HEK293 (cell line): ENCODE data around the gene ARAP1.
A peak's percentile ranks its signal among the peaks of the same experiment; 100 is the strongest.

ENCODE experiments used
- CTCF ChIA-PET: fragments of 350-600 bp; formaldehyde crosslinking; extraction: SDS; loops from one replicate; lab custom pipeline; 2021; ENCODE audit warnings: antibody characterized with exemption; lab: Yijun Ruan, JAX
- POLR2A ChIA-PET: fragments of 300-600 bp; formaldehyde crosslinking; extraction: SDS; loops from one replicate; lab custom pipeline; 2020; ENCODE audit warnings: antibody characterized with exemption, inconsistent platforms; lab: Yijun Ruan, JAX
- H3K27ac ChIP-seq: fragments of 200-500 bp; sonication (Bioruptor generic); 2 replicates; pipeline ENCODE4 v1.5.1; 2014; ENCODE audit warnings: low read depth, low read length, control low read depth, inconsistent platforms; ENCODE audit errors: extremely low read depth
- H3K36me3 ChIP-seq, 2 experiments: fragments of 200-500 bp in 1 of 2; sonication (Bioruptor generic) in 1 of 2; 1 replicate in 1 of 2; 2 replicates in 1 of 2; pipeline ENCODE4 v1.5.1; 2014 to 2017; ENCODE audit warnings: inconsistent platforms in 2 of 2, low read length in 2 of 2; ENCODE audit not compliant: control insufficient read depth in 2 of 2, insufficient read depth in 1 of 2
- H3K4me1 ChIP-seq: fragments of 200-500 bp; sonication (Bioruptor generic); 2 replicates; pipeline ENCODE4 v1.5.1; 2014; ENCODE audit warnings: mild to moderate bottlenecking, low read length, inconsistent platforms; ENCODE audit not compliant: control insufficient read depth, insufficient read depth
- H3K4me3 ChIP-seq: 2 replicates; pipeline ENCODE4 v1.5.1; 2011; ENCODE audit warnings: low read depth, mild to moderate bottlenecking, control low read depth, low read length, moderate library complexity
- H3K9me3 ChIP-seq: fragments of 200-500 bp; sonication (Bioruptor generic); 2 replicates; pipeline ENCODE4 v1.5.1; 2014; ENCODE audit warnings: low read depth, low read length, inconsistent platforms; ENCODE audit not compliant: control insufficient read depth, insufficient read depth
- BCL11B ChIP-seq: fragments of 450-650 bp; formaldehyde crosslinking; IDR thresholded peaks from 2 replicates; pipeline ENCODE4 v1.5.1; 2016; ENCODE audit warnings: low read depth, missing biosample characterization, missing genetic modification characterization
- GLIS1 ChIP-seq: fragments of 450-650 bp; formaldehyde crosslinking; IDR thresholded peaks from 2 replicates; pipeline ENCODE4 v1.5.1; 2016; ENCODE audit warnings: missing biosample characterization, missing genetic modification characterization
- HOXA7 ChIP-seq: sonication (generic); formaldehyde crosslinking; IDR thresholded peaks from 2 replicates; pipeline ENCODE4 v1.8.1; 2022; ENCODE audit warnings: missing genetic modification reagents, borderline replicate concordance
- REPIN1 ChIP-seq: fragments of 450-650 bp; formaldehyde crosslinking; IDR thresholded peaks from 2 replicates; pipeline ENCODE4 v1.5.1; 2017; ENCODE audit warnings: missing biosample characterization, missing genetic modification characterization, low read depth
- ZIC2 ChIP-seq: fragments of 450-650 bp; formaldehyde crosslinking; IDR thresholded peaks from 2 replicates; pipeline ENCODE4 v1.5.1; 2016; ENCODE audit warnings: missing biosample characterization, missing genetic modification characterization
- ZNF175 ChIP-seq: fragments of 450-650 bp; formaldehyde crosslinking; IDR thresholded peaks from 2 replicates; pipeline ENCODE4 v1.5.1; 2016; ENCODE audit warnings: missing biosample characterization, missing genetic modification characterization
- ZNF18 ChIP-seq: fragments of 450-650 bp; formaldehyde crosslinking; IDR thresholded peaks from 2 replicates; pipeline ENCODE4 v1.5.1; 2016; ENCODE audit warnings: missing biosample characterization, missing genetic modification characterization
- ZNF302 ChIP-seq: fragments of 450-650 bp; formaldehyde crosslinking; IDR thresholded peaks from 2 replicates; pipeline ENCODE4 v1.5.1; 2016; ENCODE audit warnings: missing biosample characterization, missing genetic modification characterization, low read depth
- ZNF510 ChIP-seq: fragments of 450-650 bp; formaldehyde crosslinking; IDR thresholded peaks from 2 replicates; pipeline ENCODE4 v1.5.1; 2018; ENCODE audit warnings: mild to moderate bottlenecking, missing genetic modification characterization, missing biosample characterization; ENCODE audit not compliant: insufficient replicate concordance
- ZNF521 ChIP-seq: fragments of 450-650 bp; formaldehyde crosslinking; IDR thresholded peaks from 2 replicates; pipeline ENCODE4 v1.5.1; 2017; ENCODE audit warnings: missing biosample characterization, mild to moderate bottlenecking, missing genetic modification characterization
- ZNF558 ChIP-seq: fragments of 450-650 bp; formaldehyde crosslinking; IDR thresholded peaks from 2 replicates; pipeline ENCODE4 v1.5.1; 2016; ENCODE audit warnings: missing biosample characterization, missing genetic modification characterization
- ZNF560 ChIP-seq: fragments of 450-650 bp; formaldehyde crosslinking; IDR thresholded peaks from 2 replicates; pipeline ENCODE4 v1.5.1; 2017; ENCODE audit warnings: missing biosample characterization, missing genetic modification characterization, borderline replicate concordance
- ZSCAN5A ChIP-seq: fragments of 450-650 bp; formaldehyde crosslinking; IDR thresholded peaks from 2 replicates; pipeline ENCODE4 v1.5.1; 2016; ENCODE audit warnings: missing biosample characterization, missing genetic modification characterization
- TF ChIP-seq, protein P1 (sequence below): fragments of 450-650 bp; formaldehyde crosslinking; IDR thresholded peaks from 2 replicates; pipeline ENCODE4; 2016; ENCODE audit warnings: missing biosample characterization, missing genetic modification characterization
- TF ChIP-seq, protein P2 (sequence below): fragments of 450-650 bp; formaldehyde crosslinking; IDR thresholded peaks from 2 replicates; pipeline ENCODE4 v1.5.1; 2017; ENCODE audit warnings: missing biosample characterization, mild to moderate bottlenecking, missing genetic modification characterization, moderate library complexity

The ARAP1 gene

DNA sequence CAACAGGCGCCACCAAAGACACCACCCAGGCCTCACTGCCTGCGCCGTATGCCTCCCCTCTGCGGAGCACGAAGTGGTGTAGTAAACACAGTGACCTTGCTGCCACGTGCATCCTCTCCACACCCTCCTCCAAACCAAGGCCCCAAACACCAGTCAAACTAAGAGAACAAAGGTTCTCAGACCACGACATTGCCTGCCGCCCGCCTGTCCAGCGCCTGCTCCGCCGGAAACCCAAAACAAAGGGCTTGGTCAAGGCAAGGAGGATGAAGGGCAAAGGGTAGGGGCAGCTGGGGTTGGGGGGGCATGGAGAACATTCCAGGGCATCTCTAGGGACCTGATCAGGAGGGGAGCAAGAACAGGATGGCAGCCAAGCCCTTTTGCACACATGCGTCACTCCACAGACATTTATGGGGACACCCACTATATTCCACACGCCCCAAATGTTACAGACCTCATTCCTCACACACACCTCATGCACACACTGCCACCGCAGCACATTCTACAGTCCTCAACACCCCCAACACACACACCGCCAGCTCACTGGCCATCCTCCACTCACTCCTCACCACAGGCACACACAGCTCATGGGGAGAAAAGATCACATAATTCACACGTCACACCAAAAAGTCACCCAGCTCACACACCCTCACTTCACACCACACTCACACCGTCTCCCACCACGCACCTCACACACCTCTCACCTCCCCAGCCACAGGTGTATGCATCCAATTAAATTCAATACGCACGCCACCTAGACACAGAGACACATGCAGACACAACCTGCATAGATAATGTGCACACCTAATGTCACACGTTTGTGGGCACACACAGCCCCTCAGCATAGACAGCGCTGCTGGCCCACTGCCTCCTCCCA, 112.5 kb downstream of the ARAP1 start:
- no peaks in the 10 kb centered on the region for H3K4me1 ChIP-seq
- H3K36me3 ChIP-seq = no peaks in the 10 kb centered on the region
- no peak overlapping the region for H3K4me3 ChIP-seq
- POLR2A ChIA-PET = no interaction called here
- TF ChIP-seq ZNF302 (tag by site-specific recombination) = no peak
- TF ChIP-seq ZNF175 (tag by site-specific recombination) = no peak
- TF ChIP-seq ZNF18 (tag by site-specific recombination) = peak; percentile 91
- TF ChIP-seq ZNF558 (tag by site-specific recombination) = no peak
- no peaks in the 10 kb centered on the region for H3K9me3 ChIP-seq
- H3K27ac ChIP-seq = no peak overlapping the region
- CTCF ChIA-PET = interaction anchor here (0.9 to 1.8 kb wide), 2 partner anchors 54 to 168 kb away, joined by 3 to 10 read pairs; no protein-coding TSS in a partner anchor

GRCh38 chr11:72637926-72638325, 114.3 kb downstream of the ARAP1 start:
- no peaks in the 10 kb centered on the region for H3K9me3 ChIP-seq
- H3K4me3 ChIP-seq = no peak overlapping the region
- CTCF ChIA-PET = interaction anchor here (0.8 to 1.8 kb wide), 4 partner anchors 39 to 669 kb away, joined by 3 to 10 read pairs (median 6); no protein-coding TSS in a partner anchor
- H3K4me1 ChIP-seq = no peaks in the 10 kb centered on the region
- peak; percentile 66 for TF ChIP-seq ZIC2 (tag by site-specific recombination)
- TF ChIP-seq, protein P1, sequence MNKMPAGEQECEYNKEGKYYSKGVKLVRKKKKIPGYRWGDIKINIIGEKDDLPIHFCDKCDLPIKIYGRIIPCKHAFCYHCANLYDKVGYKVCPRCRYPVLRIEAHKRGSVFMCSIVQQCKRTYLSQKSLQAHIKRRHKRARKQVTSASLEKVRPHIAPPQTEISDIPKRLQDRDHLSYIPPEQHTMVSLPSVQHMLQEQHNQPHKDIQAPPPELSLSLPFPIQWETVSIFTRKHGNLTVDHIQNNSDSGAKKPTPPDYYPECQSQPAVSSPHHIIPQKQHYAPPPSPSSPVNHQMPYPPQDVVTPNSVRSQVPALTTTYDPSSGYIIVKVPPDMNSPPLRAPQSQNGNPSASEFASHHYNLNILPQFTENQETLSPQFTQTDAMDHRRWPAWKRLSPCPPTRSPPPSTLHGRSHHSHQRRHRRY (tag by site-specific recombination) = no peak
- TF ChIP-seq, protein P2, sequence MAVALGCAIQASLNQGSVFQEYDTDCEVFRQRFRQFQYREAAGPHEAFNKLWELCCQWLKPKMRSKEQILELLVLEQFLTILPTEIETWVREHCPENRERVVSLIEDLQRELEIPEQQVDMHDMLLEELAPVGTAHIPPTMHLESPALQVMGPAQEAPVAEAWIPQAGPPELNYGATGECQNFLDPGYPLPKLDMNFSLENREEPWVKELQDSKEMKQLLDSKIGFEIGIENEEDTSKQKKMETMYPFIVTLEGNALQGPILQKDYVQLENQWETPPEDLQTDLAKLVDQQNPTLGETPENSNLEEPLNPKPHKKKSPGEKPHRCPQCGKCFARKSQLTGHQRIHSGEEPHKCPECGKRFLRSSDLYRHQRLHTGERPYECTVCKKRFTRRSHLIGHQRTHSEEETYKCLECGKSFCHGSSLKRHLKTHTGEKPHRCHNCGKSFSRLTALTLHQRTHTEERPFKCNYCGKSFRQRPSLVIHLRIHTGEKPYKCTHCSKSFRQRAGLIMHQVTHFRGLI = peak; percentile 57; the same call in 1 of the 2 replicates
- no peak overlapping the region for H3K27ac ChIP-seq
- no peaks in the 10 kb centered on the region for H3K36me3 ChIP-seq
- POLR2A ChIA-PET = no interaction called here

GRCh38 chr11:72637198-72637597, 115.0 kb downstream of the ARAP1 start:
- peak; percentile 12; the same call in 1 of the 2 replicates for TF ChIP-seq GLIS1 (tag by site-specific recombination)
- TF ChIP-seq ZIC2 (tag by site-specific recombination) = peak; percentile 55
- TF ChIP-seq, protein P1 (tag by site-specific recombination) = no peak
- Histone ChIP-seq H3K4me1 (no peaks in the 10 kb centered on the region), H3K36me3 (no peaks in the 10 kb centered on the region), H3K9me3 (no peaks in the 10 kb centered on the region), H3K4me3 (no peak overlapping the region), H3K27ac (no peak overlapping the region)
- ChIA-PET CTCF (interaction anchor here (0.6 to 2.2 kb wide), 4 partner anchors 28 to 169 kb away, joined by 3 to 6 read pairs (median 4); no protein-coding TSS in a partner anchor), POLR2A (no interaction called here)

DNA sequence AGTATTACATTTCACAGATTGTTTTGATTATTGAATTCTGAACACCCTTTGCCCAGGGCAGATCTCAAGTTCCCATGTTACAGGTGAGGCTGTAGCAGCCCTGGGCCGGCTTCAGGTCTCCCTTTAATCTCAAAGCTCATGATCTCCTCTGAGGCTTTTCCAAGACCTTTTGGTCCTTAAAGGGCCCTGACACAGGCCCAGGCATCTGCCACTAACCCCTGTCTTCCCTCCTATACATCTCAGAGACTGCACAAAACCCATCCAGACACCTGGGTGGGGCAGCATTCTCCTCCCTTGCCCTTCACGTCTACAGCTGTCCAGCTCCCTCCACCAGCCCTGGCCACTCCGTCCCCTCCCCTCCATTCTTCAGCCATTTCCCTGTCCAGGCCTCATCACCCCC, 115.8 kb downstream of the ARAP1 start:
- ChIA-PET CTCF (interaction anchor here (0.6 to 2.2 kb wide), 5 partner anchors 8 to 168 kb away, joined by 3 to 6 read pairs (median 4); no protein-coding TSS in a partner anchor), POLR2A (no interaction called here)
- no peaks in the 10 kb centered on the region for H3K4me1 ChIP-seq
- no peak overlapping the region for H3K4me3 ChIP-seq
- no peaks in the 10 kb centered on the region for H3K36me3 ChIP-seq
- no peaks in the 10 kb centered on the region for H3K9me3 ChIP-seq
- H3K27ac ChIP-seq = no peak overlapping the region
- no peak for TF ChIP-seq ZNF521 (tag by site-specific recombination)
- no peak for TF ChIP-seq ZNF18 (tag by site-specific recombination)
- no peak for TF ChIP-seq ZNF510 (tag by site-specific recombination)
- TF ChIP-seq ZNF560 (tag by site-specific recombination) = no peak
- no peak for TF ChIP-seq BCL11B
- TF ChIP-seq REPIN1 = no peak
- no peak for TF ChIP-seq HOXA7
- TF ChIP-seq ZSCAN5A = no peak
